OCI-LY7 (cell line): ENCODE measurements around the gene ASCC1.

Experiments
- EZH2phosphoT487 ChIP-seq: fragments of 200-600 bp; sonication (generic); IDR thresholded peaks from 2 replicates; pipeline ENCODE4 v1.6.1; 2018; ENCODE audit warnings: low read depth, borderline replicate concordance, mild to moderate bottlenecking, mixed run types, antibody characterized with exemption, low read length, moderate library complexity, mixed read lengths
- TF ChIP-seq, protein P1 (sequence below): fragments of 200-600 bp; sonication (generic); conservative IDR thresholded peaks from 2 replicates; pipeline ENCODE4 v1.5.1; 2014; ENCODE audit warnings: mild to moderate bottlenecking, antibody characterized with exemption, low read length, moderate library complexity, mixed read lengths

DNA sequence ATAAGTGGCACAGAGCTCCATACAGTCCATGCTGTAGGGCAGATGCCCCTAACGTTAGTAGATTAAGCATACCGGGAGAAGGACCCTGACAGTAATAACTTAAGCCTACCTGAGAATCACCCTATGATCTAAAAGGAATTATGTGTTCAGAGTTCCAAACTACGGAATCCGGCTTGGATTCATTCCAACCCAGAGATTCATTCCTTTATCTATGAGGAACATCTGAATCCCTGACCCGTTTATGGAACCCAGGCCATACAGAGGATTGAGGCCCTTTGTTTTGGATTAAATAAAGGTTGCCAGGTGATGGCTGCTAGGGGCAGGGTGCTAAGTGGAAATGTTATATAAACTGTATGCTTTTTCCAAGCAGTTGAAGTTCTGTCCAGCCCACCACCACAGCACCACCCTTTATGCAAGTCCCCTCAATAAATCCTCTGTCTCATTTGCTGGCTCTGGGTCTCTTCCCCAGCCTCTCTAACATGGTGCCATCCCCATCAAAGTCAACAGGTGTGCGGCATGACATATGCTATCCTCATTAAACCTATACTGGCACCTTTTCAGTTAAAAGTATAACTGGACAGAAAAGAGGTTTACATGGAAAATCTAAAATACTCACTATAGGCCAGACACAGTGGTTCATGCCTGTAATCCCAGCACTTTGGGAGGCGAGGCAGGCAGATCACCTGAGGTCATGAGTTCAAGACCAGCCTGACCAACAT, 9.4 kb downstream of the ASCC1 start:
- TF ChIP-seq, protein P1, sequence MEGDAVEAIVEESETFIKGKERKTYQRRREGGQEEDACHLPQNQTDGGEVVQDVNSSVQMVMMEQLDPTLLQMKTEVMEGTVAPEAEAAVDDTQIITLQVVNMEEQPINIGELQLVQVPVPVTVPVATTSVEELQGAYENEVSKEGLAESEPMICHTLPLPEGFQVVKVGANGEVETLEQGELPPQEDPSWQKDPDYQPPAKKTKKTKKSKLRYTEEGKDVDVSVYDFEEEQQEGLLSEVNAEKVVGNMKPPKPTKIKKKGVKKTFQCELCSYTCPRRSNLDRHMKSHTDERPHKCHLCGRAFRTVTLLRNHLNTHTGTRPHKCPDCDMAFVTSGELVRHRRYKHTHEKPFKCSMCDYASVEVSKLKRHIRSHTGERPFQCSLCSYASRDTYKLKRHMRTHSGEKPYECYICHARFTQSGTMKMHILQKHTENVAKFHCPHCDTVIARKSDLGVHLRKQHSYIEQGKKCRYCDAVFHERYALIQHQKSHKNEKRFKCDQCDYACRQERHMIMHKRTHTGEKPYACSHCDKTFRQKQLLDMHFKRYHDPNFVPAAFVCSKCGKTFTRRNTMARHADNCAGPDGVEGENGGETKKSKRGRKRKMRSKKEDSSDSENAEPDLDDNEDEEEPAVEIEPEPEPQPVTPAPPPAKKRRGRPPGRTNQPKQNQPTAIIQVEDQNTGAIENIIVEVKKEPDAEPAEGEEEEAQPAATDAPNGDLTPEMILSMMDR: no peak
- no peak for TF ChIP-seq EZH2phosphoT487
